Colonic mucosa (tissue), 4 donors: Measurements from ENCODE around the gene CBX7. TPM values are rescaled to one million over a fixed set of nuclear protein-coding genes. Genes with fewer than 3 reads are reported as not detected.

Experiments
- DNase-seq: peaks from one replicate; pipeline ENCODE4 v3.0.0-alpha.2; 2020
- H3K27ac ChIP-seq: fragments of 200-600 bp; one replicate; pipeline ENCODE4 v1.8.0; 2021
- H3K27me3 ChIP-seq: fragments of 200-600 bp; one replicate; pipeline ENCODE4 v1.8.0; 2021
- H3K36me3 ChIP-seq: fragments of 200-600 bp; one replicate; pipeline ENCODE4 v1.8.0; 2021
- H3K4me1 ChIP-seq: fragments of 200-600 bp; one replicate; pipeline ENCODE4 v1.8.0; 2021; ENCODE audit warnings: mild to moderate bottlenecking
- H3K4me3 ChIP-seq: fragments of 200-600 bp; one replicate; pipeline ENCODE4 v1.8.0; 2021
- H3K9ac ChIP-seq, 2 donors: one replicate each; pipeline ENCODE4 v1.7.0; 2013; ENCODE audit warnings: control low read depth in 2 of 2, low read depth in 2 of 2, low read length in 2 of 2
- H3K9me3 ChIP-seq: fragments of 200-600 bp; one replicate; pipeline ENCODE4 v1.8.0; 2021
- intact Hi-C: fragments of 100-400 bp; cut with DNase I; formaldehyde crosslinking; loops from one replicate; pipeline ENCODE4 v1.14.1; 2022
- total RNA-seq, 2 donors: library from RNA; stranded (reverse); fragmentation: NEBNext Ultra II Directional in 1 of 2; extraction: Animal tissue kit (Norgen Biotek cat#: 25700) in 1 of 2; gene quantifications; one replicate each; pipeline ENCODE4 v1.2.1, GENCODE V29; 2021
- TF ChIP-seq, protein P1 (sequence below): fragments of 200-600 bp; IDR thresholded peaks from one replicate; pipeline ENCODE4 v1.8.0; 2022; ENCODE audit warnings: antibody characterized with exemption, mild to moderate bottlenecking
- donor health status: healthy.
- donor health status: DM: no; HTN: no; CAD: no.
- donor health status: DM: no; HTN: no; CAD: no.

The CBX7 gene
- total RNA-seq, 2 donors from 2014 or later: 15.0 to 21.1 TPM

GRCh38 chr22:39179841-39180335, 27.4 kb upstream of the CBX7 start:
- Histone ChIP-seq H3K4me1 (no peaks in the 10 kb centered on the region), H3K27me3 (no peaks in the 10 kb centered on the region), H3K9ac (no peak overlapping the region), H3K9me3 (no peaks in the 10 kb centered on the region), H3K36me3 (no peaks in the 10 kb centered on the region), H3K4me3 (no peak overlapping the region), H3K27ac (no peak overlapping the region)
- DNase-seq: no peak
- intact Hi-C loops: loop anchor here (10.0 kb wide), 1 partner anchor 345 kb away; the partner anchor contains the start of gene ATF4
- TF ChIP-seq, protein P1, sequence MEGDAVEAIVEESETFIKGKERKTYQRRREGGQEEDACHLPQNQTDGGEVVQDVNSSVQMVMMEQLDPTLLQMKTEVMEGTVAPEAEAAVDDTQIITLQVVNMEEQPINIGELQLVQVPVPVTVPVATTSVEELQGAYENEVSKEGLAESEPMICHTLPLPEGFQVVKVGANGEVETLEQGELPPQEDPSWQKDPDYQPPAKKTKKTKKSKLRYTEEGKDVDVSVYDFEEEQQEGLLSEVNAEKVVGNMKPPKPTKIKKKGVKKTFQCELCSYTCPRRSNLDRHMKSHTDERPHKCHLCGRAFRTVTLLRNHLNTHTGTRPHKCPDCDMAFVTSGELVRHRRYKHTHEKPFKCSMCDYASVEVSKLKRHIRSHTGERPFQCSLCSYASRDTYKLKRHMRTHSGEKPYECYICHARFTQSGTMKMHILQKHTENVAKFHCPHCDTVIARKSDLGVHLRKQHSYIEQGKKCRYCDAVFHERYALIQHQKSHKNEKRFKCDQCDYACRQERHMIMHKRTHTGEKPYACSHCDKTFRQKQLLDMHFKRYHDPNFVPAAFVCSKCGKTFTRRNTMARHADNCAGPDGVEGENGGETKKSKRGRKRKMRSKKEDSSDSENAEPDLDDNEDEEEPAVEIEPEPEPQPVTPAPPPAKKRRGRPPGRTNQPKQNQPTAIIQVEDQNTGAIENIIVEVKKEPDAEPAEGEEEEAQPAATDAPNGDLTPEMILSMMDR: no peak

- DNase-seq: no peak
- TF ChIP-seq, protein P1: no peak
- Histone ChIP-seq H3K36me3 (no peaks in the 10 kb centered on the region), H3K27ac (no peak overlapping the region), H3K9ac (no peak overlapping the region), H3K9me3 (no peaks in the 10 kb centered on the region), H3K27me3 (no peaks in the 10 kb centered on the region), H3K4me1 (no peaks in the 10 kb centered on the region), H3K4me3 (no peak overlapping the region)
- intact Hi-C loops: loop anchor here (10.0 kb wide), 1 partner anchor 345 kb away; the partner anchor contains the start of gene ATF4
Observed at GRCh38 chr22:39179401-39179827, 26.9 kb upstream of the CBX7 start.

- intact Hi-C loops: loop anchor here (10.0 kb wide), 1 partner anchor 346 kb away; the partner anchor contains the start of gene ATF4
- no peaks in the 10 kb centered on the region for H3K4me1 ChIP-seq
- H3K27me3 ChIP-seq: no peaks in the 10 kb centered on the region
- no peak overlapping the region for H3K9ac ChIP-seq
- no peak for DNase-seq
- H3K9me3 ChIP-seq: no peaks in the 10 kb centered on the region
- H3K4me3 ChIP-seq: no peak overlapping the region
- H3K27ac ChIP-seq: no peak overlapping the region
- H3K36me3 ChIP-seq: no peaks in the 10 kb centered on the region
- TF ChIP-seq, protein P1: no peak
Observed at GRCh38 chr22:39178206-39179111, 26.0 kb upstream of the CBX7 start.

GRCh38 chr22:39177791-39178190, 25.3 kb upstream of the CBX7 start:
- TF ChIP-seq, protein P1: no peak
- H3K9ac ChIP-seq: no peak overlapping the region
- H3K27ac ChIP-seq: no peak overlapping the region
- H3K27me3 ChIP-seq: no peaks in the 10 kb centered on the region
- no peaks in the 10 kb centered on the region for H3K4me1 ChIP-seq
- DNase-seq: no peak
- intact Hi-C loops: loop anchor here (10.0 kb wide), 1 partner anchor 347 kb away; the partner anchor contains the start of gene ATF4
- H3K4me3 ChIP-seq: no peak overlapping the region
- H3K9me3 ChIP-seq: no peaks in the 10 kb centered on the region
- H3K36me3 ChIP-seq: no peaks in the 10 kb centered on the region

- Histone ChIP-seq H3K36me3 (no peaks in the 10 kb centered on the region), H3K4me1 (no peaks in the 10 kb centered on the region), H3K27me3 (no peaks in the 10 kb centered on the region), H3K27ac (no peak overlapping the region), H3K9me3 (no peaks in the 10 kb centered on the region), H3K9ac (no peak overlapping the region), H3K4me3 (no peak overlapping the region)
- intact Hi-C loops: loop anchor here (10.0 kb wide), 1 partner anchor 347 kb away; the partner anchor contains the start of gene ATF4
- DNase-seq: no peak
- TF ChIP-seq, protein P1: no peak
Observed at GRCh38 chr22:39177456-39177775, 24.9 kb upstream of the CBX7 start.
